Measurements from ENCODE around the gene LRRN3. TPM values are rescaled to one million over a fixed set of nuclear protein-coding genes. Genes with fewer than 3 reads are reported as not detected.

Gene LRRN3
- total and polyA plus RNA-seq, 10 of the 15 experiments (the other 5 are each of a cell fraction or from before 2014, with no cell fraction given) = 0.02 to 0.24 (median 0.11) TPM; not detected in 3

DNA sequence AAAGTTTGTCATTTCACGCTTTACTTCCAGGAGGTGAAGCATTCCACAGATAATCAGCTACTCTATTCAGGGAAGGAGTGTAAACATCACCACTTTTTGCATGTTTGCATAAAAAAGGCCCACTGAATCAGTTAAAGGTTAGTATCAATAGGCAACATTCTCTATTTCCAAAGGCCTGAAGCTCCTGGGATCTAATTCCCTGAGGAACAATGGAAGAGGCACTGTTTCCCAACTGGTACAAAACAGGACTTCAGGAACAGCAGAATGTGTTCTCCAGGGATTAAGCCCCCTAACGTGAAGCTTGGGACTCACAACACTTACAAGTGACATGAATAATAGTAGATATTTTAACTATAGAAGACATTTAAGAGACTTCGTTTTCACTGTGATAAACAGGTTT is 6.1 kb downstream of the LRRN3 start:
- SMC1A ChIA-PET (ENCODE audit: uncharacterized antibody, unreplicated experiment) = interaction anchor here (1.0 to 1.2 kb wide), 2 partner anchors 24 to 33 kb away, joined by 5 read pairs; no protein-coding TSS in a partner anchor
- Histone ChIP-seq H3K4me3 (no peak overlapping the region), H4K20me1 (ENCODE audit: control insufficient read depth, insufficient read depth) (no peaks in the 10 kb centered on the region), H3K27me3 (replicated peaks in 1 of 2; ENCODE audit: control insufficient read depth in 2 of 2, insufficient read depth in 2 of 2, low read length in 1 of 2) (no peaks in the 10 kb centered on the region), H3K4me1 (ENCODE audit: control insufficient read depth, insufficient read depth, low read length) (peaks cover 3% of the 10 kb centered on the region; the same call in 1 of the 2 replicates), H3K79me2 (ENCODE audit: control insufficient read depth, insufficient read depth, low read length) (no peaks in the 10 kb centered on the region), H3K36me3 (ENCODE audit: control insufficient read depth in 2 of 2, insufficient read depth in 2 of 2, low read length in 1 of 2) (no peaks in the 10 kb centered on the region), H3K9ac (ENCODE audit: control insufficient read depth, insufficient read depth, low read length) (no peak overlapping the region), H3K27ac (ENCODE audit: control insufficient read depth, insufficient read depth) (no peak overlapping the region), H3K4me2 (ENCODE audit: control insufficient read depth, insufficient read depth) (no peak overlapping the region), H3K9me3 (replicated peaks; ENCODE audit: control insufficient read depth, insufficient read depth, low read length) (no peaks in the 10 kb centered on the region), H2AFZ (ENCODE audit: control insufficient read depth, low read depth, low read length) (no peak overlapping the region)
- DNase-seq (ENCODE audit: low read depth, low spot score) (no peak), ATAC-seq (no peak), FAIRE-seq (no peak)
- in situ Hi-C loops (cut with MboI) = no loop called here
- RAD21 ChIA-PET (ENCODE audit: unreplicated experiment) = interaction anchor here (0.9 kb wide), 1 partner anchor 21 kb away, joined by 3 read pairs; no protein-coding TSS in a partner anchor
- POLR2A ChIA-PET = no interaction called here
- CTCF ChIA-PET = interaction anchor here (1.2 kb wide), 1 partner anchor 203 kb away, joined by 3 read pairs; no protein-coding TSS in a partner anchor
- 77% methylated on average over 3 of the region's 3 CpGs for WGBS (ENCODE audit: insufficient coverage, insufficient replicate concordance, low lambda C conversion rate, missing lambda C conversion rate)
- no TSS peak for BruUV-seq (replicated peaks)
- intact Hi-C loops (cut with micrococcal nuclease; ENCODE audit: unreplicated experiment) = loop anchor here (10.0 kb wide), 1 partner anchor 1252 kb away; no protein-coding TSS in a partner anchor
- no peak for TF ChIP-seq CEBPB (IDR thresholded peaks at IDR 0.05; ENCODE audit: borderline replicate concordance in 1 of 2, low read depth in 2 of 2, low read length in 2 of 2)
- TF ChIP-seq, protein P1, sequence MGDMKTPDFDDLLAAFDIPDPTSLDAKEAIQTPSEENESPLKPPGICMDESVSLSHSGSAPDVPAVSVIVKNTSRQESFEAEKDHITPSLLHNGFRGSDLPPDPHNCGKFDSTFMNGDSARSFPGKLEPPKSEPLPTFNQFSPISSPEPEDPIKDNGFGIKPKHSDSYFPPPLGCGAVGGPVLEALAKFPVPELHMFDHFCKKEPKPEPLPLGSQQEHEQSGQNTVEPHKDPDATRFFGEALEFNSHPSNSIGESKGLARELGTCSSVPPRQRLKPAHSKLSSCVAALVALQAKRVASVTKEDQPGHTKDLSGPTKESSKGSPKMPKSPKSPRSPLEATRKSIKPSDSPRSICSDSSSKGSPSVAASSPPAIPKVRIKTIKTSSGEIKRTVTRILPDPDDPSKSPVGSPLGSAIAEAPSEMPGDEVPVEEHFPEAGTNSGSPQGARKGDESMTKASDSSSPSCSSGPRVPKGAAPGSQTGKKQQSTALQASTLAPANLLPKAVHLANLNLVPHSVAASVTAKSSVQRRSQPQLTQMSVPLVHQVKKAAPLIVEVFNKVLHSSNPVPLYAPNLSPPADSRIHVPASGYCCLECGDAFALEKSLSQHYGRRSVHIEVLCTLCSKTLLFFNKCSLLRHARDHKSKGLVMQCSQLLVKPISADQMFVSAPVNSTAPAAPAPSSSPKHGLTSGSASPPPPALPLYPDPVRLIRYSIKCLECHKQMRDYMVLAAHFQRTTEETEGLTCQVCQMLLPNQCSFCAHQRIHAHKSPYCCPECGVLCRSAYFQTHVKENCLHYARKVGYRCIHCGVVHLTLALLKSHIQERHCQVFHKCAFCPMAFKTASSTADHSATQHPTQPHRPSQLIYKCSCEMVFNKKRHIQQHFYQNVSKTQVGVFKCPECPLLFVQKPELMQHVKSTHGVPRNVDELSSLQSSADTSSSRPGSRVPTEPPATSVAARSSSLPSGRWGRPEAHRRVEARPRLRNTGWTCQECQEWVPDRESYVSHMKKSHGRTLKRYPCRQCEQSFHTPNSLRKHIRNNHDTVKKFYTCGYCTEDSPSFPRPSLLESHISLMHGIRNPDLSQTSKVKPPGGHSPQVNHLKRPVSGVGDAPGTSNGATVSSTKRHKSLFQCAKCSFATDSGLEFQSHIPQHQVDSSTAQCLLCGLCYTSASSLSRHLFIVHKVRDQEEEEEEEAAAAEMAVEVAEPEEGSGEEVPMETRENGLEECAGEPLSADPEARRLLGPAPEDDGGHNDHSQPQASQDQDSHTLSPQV (IDR thresholded peaks at IDR 0.05) = no peak
- no peak for TF ChIP-seq SIX5 (IDR thresholded peaks at IDR 0.05; ENCODE audit: low read depth, low read length, severe bottlenecking)
- TF ChIP-seq MYB (IDR thresholded peaks at IDR 0.05; ENCODE audit: borderline replicate concordance, low read depth, low read length) = no peak
- no peak for TF ChIP-seq SPI1 (IDR thresholded peaks at IDR 0.05; ENCODE audit: borderline replicate concordance, insufficient read depth, low read depth, low read length)
- no peak for TF ChIP-seq NFYA (IDR thresholded peaks at IDR 0.05; ENCODE audit: borderline replicate concordance, low read depth, low read length)
- no peak for TF ChIP-seq POLR2AphosphoS5 (IDR thresholded peaks at IDR 0.05; ENCODE audit: low read length)
- TF ChIP-seq, protein P2, sequence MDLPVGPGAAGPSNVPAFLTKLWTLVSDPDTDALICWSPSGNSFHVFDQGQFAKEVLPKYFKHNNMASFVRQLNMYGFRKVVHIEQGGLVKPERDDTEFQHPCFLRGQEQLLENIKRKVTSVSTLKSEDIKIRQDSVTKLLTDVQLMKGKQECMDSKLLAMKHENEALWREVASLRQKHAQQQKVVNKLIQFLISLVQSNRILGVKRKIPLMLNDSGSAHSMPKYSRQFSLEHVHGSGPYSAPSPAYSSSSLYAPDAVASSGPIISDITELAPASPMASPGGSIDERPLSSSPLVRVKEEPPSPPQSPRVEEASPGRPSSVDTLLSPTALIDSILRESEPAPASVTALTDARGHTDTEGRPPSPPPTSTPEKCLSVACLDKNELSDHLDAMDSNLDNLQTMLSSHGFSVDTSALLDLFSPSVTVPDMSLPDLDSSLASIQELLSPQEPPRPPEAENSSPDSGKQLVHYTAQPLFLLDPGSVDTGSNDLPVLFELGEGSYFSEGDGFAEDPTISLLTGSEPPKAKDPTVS (IDR thresholded peaks at IDR 0.05; ENCODE audit: low read depth, low read length) = no peak
- TF ChIP-seq ZNF217 (IDR thresholded peaks at IDR 0.05) = no peak
- TF ChIP-seq TCF12 (IDR thresholded peaks at IDR 0.05; ENCODE audit: low read depth, low read length) = no peak
- no peak for TF ChIP-seq CHD4 (IDR thresholded peaks at IDR 0.05)
- TF ChIP-seq, protein P3, sequence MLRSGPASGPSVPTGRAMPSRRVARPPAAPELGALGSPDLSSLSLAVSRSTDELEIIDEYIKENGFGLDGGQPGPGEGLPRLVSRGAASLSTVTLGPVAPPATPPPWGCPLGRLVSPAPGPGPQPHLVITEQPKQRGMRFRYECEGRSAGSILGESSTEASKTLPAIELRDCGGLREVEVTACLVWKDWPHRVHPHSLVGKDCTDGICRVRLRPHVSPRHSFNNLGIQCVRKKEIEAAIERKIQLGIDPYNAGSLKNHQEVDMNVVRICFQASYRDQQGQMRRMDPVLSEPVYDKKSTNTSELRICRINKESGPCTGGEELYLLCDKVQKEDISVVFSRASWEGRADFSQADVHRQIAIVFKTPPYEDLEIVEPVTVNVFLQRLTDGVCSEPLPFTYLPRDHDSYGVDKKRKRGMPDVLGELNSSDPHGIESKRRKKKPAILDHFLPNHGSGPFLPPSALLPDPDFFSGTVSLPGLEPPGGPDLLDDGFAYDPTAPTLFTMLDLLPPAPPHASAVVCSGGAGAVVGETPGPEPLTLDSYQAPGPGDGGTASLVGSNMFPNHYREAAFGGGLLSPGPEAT (IDR thresholded peaks at IDR 0.05; ENCODE audit: low read depth) = no peak
- TF ChIP-seq YBX1 (IDR thresholded peaks at IDR 0.05) = no peak
- TF ChIP-seq NFXL1 (IDR thresholded peaks at IDR 0.05; ENCODE audit: borderline replicate concordance) = no peak
- TF ChIP-seq STAT1 (conservative IDR thresholded peaks at IDR 0.05) = no peak
- TF ChIP-seq ETV6 (conservative IDR thresholded peaks at IDR 0.05 in 1 of 2, IDR thresholded peaks at IDR 0.05 in 1 of 2; ENCODE audit: borderline replicate concordance in 1 of 2, low read depth in 1 of 2) = no peak

All from GM12878 (cell line).